PC-3 (cell line): ENCODE results near the gene MED12L. TPM values are rescaled to one million over a fixed set of nuclear protein-coding genes. Genes with fewer than 3 reads are reported as not detected.

ENCODE experiments used
- ATAC-seq: fragments of 200-7000 bp; cut with Tn5 transposase; 2 replicates; pipeline ENCODE4 v1.9.1; 2020; ENCODE audit warnings: mild to moderate bottlenecking, moderate library complexity
- BruUV-seq: library from RNA; stranded (reverse); fragments of 400-500 nt; replicated peaks from 2 replicates; lab custom pipeline; 2021; lab: Mats Ljungman, UMichigan
- CTCF ChIA-PET: fragments of 300-600 bp; sonication (Branson Sonifier 250); formaldehyde crosslinking; loops from one replicate; lab custom pipeline; 2022; ENCODE audit warnings: antibody characterized with exemption; lab: Charles Lee
- POLR2A ChIA-PET: fragments of 300-600 bp; sonication (Branson Sonifier 250); formaldehyde crosslinking; loops from one replicate; lab custom pipeline; 2022; ENCODE audit warnings: antibody characterized with exemption; ENCODE audit not compliant: unreplicated experiment; lab: Charles Lee
- DNase-seq: peaks from one replicate; pipeline ENCODE4 v3.0.0-alpha.2; 2015
- H2AFZ ChIP-seq: fragments of 300-600 bp; sonication (generic); 2 replicates; pipeline ENCODE4 v1.6.0; 2016; ENCODE audit warnings: antibody characterized with exemption, low read length
- H3F3A ChIP-seq: fragments of 300-600 bp; sonication (generic); one replicate; pipeline ENCODE4 v1.6.0; 2017; ENCODE audit warnings: antibody characterized with exemption, low read length, control low read depth, mild to moderate bottlenecking; ENCODE audit not compliant: unreplicated experiment
- H3K27ac ChIP-seq: fragments of 300-600 bp; sonication (generic); 2 replicates; pipeline ENCODE4 v1.5.1; 2016; ENCODE audit warnings: mild to moderate bottlenecking, low read length
- H3K27me3 ChIP-seq: fragments of 300-600 bp; sonication (generic); 2 replicates; pipeline ENCODE4 v1.6.1; 2016; ENCODE audit warnings: low read length, mixed read lengths
- H3K36me3 ChIP-seq: fragments of 300-600 bp; sonication (generic); 2 replicates; pipeline ENCODE4 v1.6.1; 2016; ENCODE audit warnings: low read depth, mixed run types, low read length, mixed read lengths
- H3K4me1 ChIP-seq: fragments of 300-600 bp; sonication (generic); 2 replicates; pipeline ENCODE4 v1.5.1; 2016; ENCODE audit warnings: low read length; ENCODE audit not compliant: insufficient read depth
- H3K4me2 ChIP-seq: fragments of 300-600 bp; sonication (generic); 2 replicates; pipeline ENCODE4 v1.6.0; 2016; ENCODE audit warnings: low read length
- H3K4me3 ChIP-seq: fragments of 300-600 bp; sonication (generic); 2 replicates; pipeline ENCODE4 v1.5.1; 2016; ENCODE audit warnings: mild to moderate bottlenecking, low read length, mixed read lengths
- H3K79me2 ChIP-seq: fragments of 300-600 bp; sonication (generic); 2 replicates; pipeline ENCODE4 v1.6.1; 2017; ENCODE audit warnings: low read length, mixed read lengths
- H3K9ac ChIP-seq: fragments of 300-600 bp; sonication (generic); 2 replicates; pipeline ENCODE4 v1.6.0; 2016; ENCODE audit warnings: mild to moderate bottlenecking, low read length
- H3K9me2 ChIP-seq: fragments of 300-600 bp; sonication (generic); replicated peaks from 2 replicates; pipeline ENCODE4 v1.6.1; 2016; ENCODE audit warnings: mixed run types, low read length, mixed read lengths
- H3K9me3 ChIP-seq: fragments of 300-600 bp; sonication (generic); 2 replicates; pipeline ENCODE4 v1.6.1; 2016; ENCODE audit warnings: low read length, mixed read lengths
- H4K20me1 ChIP-seq: fragments of 300-600 bp; sonication (generic); 2 replicates; pipeline ENCODE4 v1.6.1; 2016; ENCODE audit warnings: low read length, mixed read lengths
- CTCF ChIP-seq: fragments of 300-600 bp; sonication (generic); conservative IDR thresholded peaks from 2 replicates; pipeline ENCODE4 v1.5.1; 2017; ENCODE audit warnings: antibody characterized with exemption, low read depth, mild to moderate bottlenecking, low read length
- EZH2 ChIP-seq: fragments of 300-600 bp; sonication (generic); IDR thresholded peaks from one replicate; pipeline ENCODE4 v1.6.1; 2017; ENCODE audit warnings: antibody characterized with exemption, mild to moderate bottlenecking, low read length; ENCODE audit not compliant: unreplicated experiment
- EZH2phosphoT487 ChIP-seq: fragments of 300-600 bp; sonication (generic); IDR thresholded peaks from 2 replicates; pipeline ENCODE4 v1.6.1; 2018; ENCODE audit warnings: mild to moderate bottlenecking, antibody characterized with exemption, low read length, borderline replicate concordance
- intact Hi-C: fragments of 100-400 bp; cut with micrococcal nuclease; formaldehyde crosslinking; loops from 2 replicates; pipeline ENCODE4 v1.9.0; 2023
- total RNA-seq: library from RNA; depleted of rRNA; stranded (reverse); fragments of >200 nt; gene quantifications from 2 replicates; pipeline ENCODE4 v1.2.3, GENCODE V29; 2014

The MED12L gene
- total RNA-seq, 1 experiment from 2014 or later: 0.55 TPM

- H3K4me1 ChIP-seq: peaks cover 14% of the 10 kb centered on the region
- no peak overlapping the region for H3K27ac ChIP-seq
- H2AFZ ChIP-seq: no peak overlapping the region
- ATAC-seq (peak; percentile 99), DNase-seq (peak; percentile 71)
- CTCF ChIA-PET: no interaction called here
- POLR2A ChIA-PET: no interaction called here
- H3K79me2 ChIP-seq: no peaks in the 10 kb centered on the region
- no peaks in the 10 kb centered on the region for H3K9me3 ChIP-seq
- intact Hi-C loops: no loop called here
- no peaks in the 10 kb centered on the region for H3K9me2 ChIP-seq
- H3K9ac ChIP-seq: no peak overlapping the region
- BruUV-seq: no TSS peak
- H3F3A ChIP-seq: no peaks in the 10 kb centered on the region
- H3K27me3 ChIP-seq: peaks cover 22% of the 10 kb centered on the region
- H3K4me2 ChIP-seq: peak overlapping the region; percentile 13; the same call in 1 of the 2 replicates
- H3K4me3 ChIP-seq: no peak overlapping the region
- no peak for TF ChIP-seq EZH2phosphoT487
- no peak for TF ChIP-seq EZH2
- TF ChIP-seq CTCF: no peak
- H3K36me3 ChIP-seq: no peaks in the 10 kb centered on the region
- H4K20me1 ChIP-seq: no peaks in the 10 kb centered on the region
These were observed 39.0 kb downstream of the MED12L start for GRCh38 chr3:151124476-151124875.

- H3K4me1 ChIP-seq: no peaks in the 10 kb centered on the region
- H3K27ac ChIP-seq: no peak overlapping the region
- intact Hi-C loops: no loop called here
- H3F3A ChIP-seq: no peaks in the 10 kb centered on the region
- ATAC-seq: no peak
- H3K4me2 ChIP-seq: no peak overlapping the region
- no peak overlapping the region for H2AFZ ChIP-seq
- BruUV-seq: no TSS peak
- H3K4me3 ChIP-seq: no peak overlapping the region
- H3K36me3 ChIP-seq: no peaks in the 10 kb centered on the region
- H3K27me3 ChIP-seq: peaks cover 24% of the 10 kb centered on the region; the same call in 1 of the 2 replicates
- no peak for DNase-seq
- ChIA-PET CTCF (no interaction called here), POLR2A (no interaction called here)
- no peaks in the 10 kb centered on the region for H4K20me1 ChIP-seq
- H3K9ac ChIP-seq: no peak overlapping the region
- TF ChIP-seq EZH2phosphoT487: no peak
- H3K79me2 ChIP-seq: no peaks in the 10 kb centered on the region
- H3K9me2 ChIP-seq: no peaks in the 10 kb centered on the region
- H3K9me3 ChIP-seq: no peaks in the 10 kb centered on the region
These were observed 45.0 kb downstream of the MED12L start for GRCh38 chr3:151130428-151130827.

DNA sequence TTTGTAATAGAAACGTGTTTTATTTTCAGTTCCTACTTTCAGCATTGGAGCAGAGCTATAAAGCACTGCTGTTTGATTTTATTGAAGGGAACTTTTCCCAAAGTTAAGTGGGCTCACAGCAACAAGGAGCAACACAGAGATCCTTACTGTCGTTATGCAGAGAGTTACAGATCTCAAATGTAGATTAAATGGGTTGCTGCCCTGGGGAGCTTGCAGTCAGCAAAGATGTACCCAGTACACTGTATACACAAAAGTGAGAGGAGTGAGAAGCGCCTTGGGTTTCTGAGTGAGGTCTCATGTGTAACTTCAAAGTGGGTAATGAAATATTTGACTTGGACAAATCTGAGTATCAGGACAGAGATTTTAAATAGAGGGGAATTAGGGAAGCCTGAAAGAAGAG lies 47.7 kb downstream of the MED12L start:
- Histone ChIP-seq H3K79me2 (no peaks in the 10 kb centered on the region), H3F3A (no peaks in the 10 kb centered on the region), H3K27ac (no peak overlapping the region), H3K9me2 (no peaks in the 10 kb centered on the region), H3K27me3 (peaks cover 21% of the 10 kb centered on the region; the same call in 1 of the 2 replicates), H3K9ac (no peak overlapping the region), H3K9me3 (no peaks in the 10 kb centered on the region), H3K36me3 (no peaks in the 10 kb centered on the region), H3K4me3 (no peak overlapping the region), H2AFZ (no peak overlapping the region), H3K4me2 (no peak overlapping the region), H4K20me1 (no peaks in the 10 kb centered on the region), H3K4me1 (peaks cover 4% of the 10 kb centered on the region; the same call in 1 of the 2 replicates)
- no peak for TF ChIP-seq CTCF
- no peak for TF ChIP-seq EZH2phosphoT487
- TF ChIP-seq EZH2: no peak
- BruUV-seq: no TSS peak
- no peak for ATAC-seq
- ChIA-PET POLR2A (no interaction called here), CTCF (no interaction called here)
- no peak for DNase-seq
- intact Hi-C loops: no loop called here
